Measurements from ENCODE around the gene PPP1R14B. TPM values are rescaled to one million over a fixed set of nuclear protein-coding genes. Genes with fewer than 3 reads are reported as not detected.
A peak's percentile ranks its signal among the peaks of the same experiment; 100 is the strongest.

The PPP1R14B gene
- total RNA-seq, 1 experiment from 2014 or later = 435 TPM

GRCh38 chr11:64285885-64286800 is 39.4 kb upstream of the PPP1R14B start:
- no peak for TF ChIP-seq EZH2 (IDR thresholded peaks at IDR 0.05; ENCODE audit: low read depth)
- TF ChIP-seq, protein P1, sequence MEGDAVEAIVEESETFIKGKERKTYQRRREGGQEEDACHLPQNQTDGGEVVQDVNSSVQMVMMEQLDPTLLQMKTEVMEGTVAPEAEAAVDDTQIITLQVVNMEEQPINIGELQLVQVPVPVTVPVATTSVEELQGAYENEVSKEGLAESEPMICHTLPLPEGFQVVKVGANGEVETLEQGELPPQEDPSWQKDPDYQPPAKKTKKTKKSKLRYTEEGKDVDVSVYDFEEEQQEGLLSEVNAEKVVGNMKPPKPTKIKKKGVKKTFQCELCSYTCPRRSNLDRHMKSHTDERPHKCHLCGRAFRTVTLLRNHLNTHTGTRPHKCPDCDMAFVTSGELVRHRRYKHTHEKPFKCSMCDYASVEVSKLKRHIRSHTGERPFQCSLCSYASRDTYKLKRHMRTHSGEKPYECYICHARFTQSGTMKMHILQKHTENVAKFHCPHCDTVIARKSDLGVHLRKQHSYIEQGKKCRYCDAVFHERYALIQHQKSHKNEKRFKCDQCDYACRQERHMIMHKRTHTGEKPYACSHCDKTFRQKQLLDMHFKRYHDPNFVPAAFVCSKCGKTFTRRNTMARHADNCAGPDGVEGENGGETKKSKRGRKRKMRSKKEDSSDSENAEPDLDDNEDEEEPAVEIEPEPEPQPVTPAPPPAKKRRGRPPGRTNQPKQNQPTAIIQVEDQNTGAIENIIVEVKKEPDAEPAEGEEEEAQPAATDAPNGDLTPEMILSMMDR (conservative IDR thresholded peaks at IDR 0.05) = peak; percentile 44; the same call in 1 of the 2 replicates
- Histone ChIP-seq H3K4me1 (replicated peaks; ENCODE audit: insufficient read depth) (peaks cover 22% of the 10 kb centered on the region), H3K9me3 (ENCODE audit: insufficient read depth, low read depth) (no peaks in the 10 kb centered on the region), H4K20me1 (ENCODE audit: insufficient read depth) (no peaks in the 10 kb centered on the region), H3K79me2 (ENCODE audit: low read depth) (peaks cover 15% of the 10 kb centered on the region; the same call in 1 of the 2 replicates), H3K27me3 (ENCODE audit: insufficient read depth, low read depth) (no peaks in the 10 kb centered on the region), H3K4me2 (peak overlapping the region; percentile 82), H3K27ac (no peak overlapping the region), H2AFZ (peak overlapping the region; percentile 83), H3K9me2 (ENCODE audit: insufficient read depth) (no peaks in the 10 kb centered on the region), H3K4me3 (peak overlapping the region; percentile 67), H3K36me3 (ENCODE audit: low read depth) (no peaks in the 10 kb centered on the region), H3F3A (ENCODE audit: insufficient read depth, low read depth) (peaks cover 17% of the 10 kb centered on the region; the same call in 1 of the 2 replicates)
- intact Hi-C loops (cut with micrococcal nuclease; ENCODE audit: unreplicated experiment) = loop anchor here (1.0 kb wide), 1 partner anchor 16 kb away; no protein-coding TSS in a partner anchor
- POLR2A ChIA-PET (ENCODE audit: unreplicated experiment) = interaction anchor here (1.0 kb wide), 1 partner anchor 15 kb away, joined by 3 read pairs; no protein-coding TSS in a partner anchor
- DNase-seq = peak in 1 of 2 experiments; percentile 59
- CTCF ChIA-PET = interaction anchor here (0.6 to 0.7 kb wide), 4 partner anchors 14 to 587 kb away, joined by 3 to 11 read pairs (median 6); partner anchors contain the start of gene CATSPERZ
- TSS peak; percentile 9 for BruUV-seq (replicated peaks)

GRCh38 chr11:64284962-64285884 is 38.5 kb upstream of the PPP1R14B start, which contains the start of gene GPR137:
Gene GPR137, plus strand, starts transcription at chr11:64285848. Its CDS starts 677 bp downstream, at chr11:64286525.
- H3F3A ChIP-seq (ENCODE audit: insufficient read depth, low read depth) = peaks cover 17% of the 10 kb centered on the region; the same call in 1 of the 2 replicates
- no peaks in the 10 kb centered on the region for H3K9me2 ChIP-seq (ENCODE audit: insufficient read depth)
- H3K27me3 ChIP-seq (ENCODE audit: insufficient read depth, low read depth) = no peaks in the 10 kb centered on the region
- intact Hi-C loops (cut with micrococcal nuclease; ENCODE audit: unreplicated experiment) = loop anchor here (1.0 kb wide), 2 partner anchors 15 to 20 kb away; partner anchors contain the start of gene ESRRA
- H3K4me3 ChIP-seq = peak within 1 kb of the TSS; percentile 67
- H3K9me3 ChIP-seq (ENCODE audit: insufficient read depth, low read depth) = no peaks in the 10 kb centered on the region
- DNase-seq = peak; percentile 64 to 92
- H3K79me2 ChIP-seq (ENCODE audit: low read depth) = peaks cover 15% of the 10 kb centered on the region; the same call in 1 of the 2 replicates
- peak within 1 kb of the TSS; percentile 82 for H3K4me2 ChIP-seq
- ChIA-PET POLR2A (ENCODE audit: unreplicated experiment) (interaction anchor here (0.5 to 0.7 kb wide), 5 partner anchors 14 to 319 kb away, joined by 3 to 5 read pairs (median 4); no protein-coding TSS in a partner anchor), CTCF (interaction anchor here (0.6 to 1.5 kb wide), 11 partner anchors 13 to 588 kb away, joined by 3 to 11 read pairs (median 6); partner anchors contain the start of gene PRDX5)
- H3K36me3 ChIP-seq (ENCODE audit: low read depth) = no peaks in the 10 kb centered on the region
- H2AFZ ChIP-seq = peak within 1 kb of the TSS; percentile 83
- H3K27ac ChIP-seq = peak within 1 kb of the TSS; percentile 54
- H3K4me1 ChIP-seq (replicated peaks; ENCODE audit: insufficient read depth) = peaks cover 22% of the 10 kb centered on the region
- TF ChIP-seq, protein P1 (conservative IDR thresholded peaks at IDR 0.05) = no peak; the same call in 1 of the 2 replicates
- no peak for TF ChIP-seq EZH2 (IDR thresholded peaks at IDR 0.05; ENCODE audit: low read depth)
- H4K20me1 ChIP-seq (ENCODE audit: insufficient read depth) = no peaks in the 10 kb centered on the region
- BruUV-seq (replicated peaks) = TSS peak; percentile 88
